Ovary (tissue), 3 donors: ENCODE results near the gene WIZ.

Source experiments
- POLR2A ChIP-seq: fragments of 450-650 bp; IDR thresholded peaks from one replicate; pipeline ENCODE4 v1.6.1; 2017; ENCODE audit warnings: antibody characterized with exemption, mild to moderate bottlenecking, moderate library complexity
- TF ChIP-seq, protein P1 (sequence below), 3 donors: fragments of 450-650 bp in 2 of 3; fragments of 200-600 bp in 1 of 3; IDR thresholded peaks; one replicate each; pipeline versions ENCODE4 v1.5.1 to v1.8.0; 2016 to 2022; ENCODE audit warnings: antibody characterized with exemption in 3 of 3, mild to moderate bottlenecking in 1 of 3
- donor health status: DM: no; HTN: no; CAD: no.

DNA sequence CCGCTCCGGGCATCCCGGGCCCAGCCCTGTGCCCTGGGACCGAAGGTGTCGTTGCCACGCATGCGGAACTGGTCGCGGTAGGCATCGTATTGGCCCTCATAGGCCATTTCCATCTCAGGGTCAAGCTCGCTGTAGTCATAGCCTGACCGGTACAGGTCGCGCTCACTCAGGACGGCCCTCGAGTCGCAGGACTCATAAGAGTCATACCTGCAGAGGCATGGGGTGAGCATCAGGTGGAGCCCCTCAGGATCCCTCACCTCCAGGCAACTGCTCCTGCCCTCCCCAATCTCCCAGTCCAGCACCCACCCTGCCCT is 48.4 kb downstream of the WIZ start:
- TF ChIP-seq, protein P1, sequence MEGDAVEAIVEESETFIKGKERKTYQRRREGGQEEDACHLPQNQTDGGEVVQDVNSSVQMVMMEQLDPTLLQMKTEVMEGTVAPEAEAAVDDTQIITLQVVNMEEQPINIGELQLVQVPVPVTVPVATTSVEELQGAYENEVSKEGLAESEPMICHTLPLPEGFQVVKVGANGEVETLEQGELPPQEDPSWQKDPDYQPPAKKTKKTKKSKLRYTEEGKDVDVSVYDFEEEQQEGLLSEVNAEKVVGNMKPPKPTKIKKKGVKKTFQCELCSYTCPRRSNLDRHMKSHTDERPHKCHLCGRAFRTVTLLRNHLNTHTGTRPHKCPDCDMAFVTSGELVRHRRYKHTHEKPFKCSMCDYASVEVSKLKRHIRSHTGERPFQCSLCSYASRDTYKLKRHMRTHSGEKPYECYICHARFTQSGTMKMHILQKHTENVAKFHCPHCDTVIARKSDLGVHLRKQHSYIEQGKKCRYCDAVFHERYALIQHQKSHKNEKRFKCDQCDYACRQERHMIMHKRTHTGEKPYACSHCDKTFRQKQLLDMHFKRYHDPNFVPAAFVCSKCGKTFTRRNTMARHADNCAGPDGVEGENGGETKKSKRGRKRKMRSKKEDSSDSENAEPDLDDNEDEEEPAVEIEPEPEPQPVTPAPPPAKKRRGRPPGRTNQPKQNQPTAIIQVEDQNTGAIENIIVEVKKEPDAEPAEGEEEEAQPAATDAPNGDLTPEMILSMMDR (IDR thresholded peaks at IDR 0.05) = no peak
- no peak for TF ChIP-seq POLR2A
